ENCODE measurements around the gene SLC8A3.
A peak's percentile ranks its signal among the peaks of the same experiment; 100 is the strongest.

Gene SLC8A3

DNA sequence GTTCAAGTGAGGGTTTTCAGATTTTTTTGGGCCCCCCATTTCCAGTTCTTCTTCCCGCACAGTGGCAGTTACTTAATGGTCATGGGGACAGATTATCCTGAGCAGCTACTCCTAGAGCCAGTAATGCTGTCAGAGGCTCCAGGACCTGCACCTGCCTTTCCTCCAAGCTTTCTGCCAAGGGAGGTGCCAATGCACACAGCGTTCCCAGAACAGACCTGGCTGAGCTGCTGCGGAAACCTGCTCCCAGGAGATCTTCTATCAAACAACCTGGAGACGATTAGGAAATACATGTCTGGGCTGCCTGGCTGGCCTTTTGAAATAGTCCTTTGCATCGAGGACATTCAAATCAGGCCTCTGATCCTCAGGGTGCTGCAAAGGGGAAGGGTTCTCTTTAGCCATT is 120.9 kb downstream of the SLC8A3 start:
- DNase-seq, result no peak

- no peak for DNase-seq
Observed at GRCh38 chr14:70064136-70064865, 124.5 kb downstream of the SLC8A3 start.

GRCh38 chr14:70061108-70061507 is 127.6 kb downstream of the SLC8A3 start:
- DNase-seq, result no peak

DNA sequence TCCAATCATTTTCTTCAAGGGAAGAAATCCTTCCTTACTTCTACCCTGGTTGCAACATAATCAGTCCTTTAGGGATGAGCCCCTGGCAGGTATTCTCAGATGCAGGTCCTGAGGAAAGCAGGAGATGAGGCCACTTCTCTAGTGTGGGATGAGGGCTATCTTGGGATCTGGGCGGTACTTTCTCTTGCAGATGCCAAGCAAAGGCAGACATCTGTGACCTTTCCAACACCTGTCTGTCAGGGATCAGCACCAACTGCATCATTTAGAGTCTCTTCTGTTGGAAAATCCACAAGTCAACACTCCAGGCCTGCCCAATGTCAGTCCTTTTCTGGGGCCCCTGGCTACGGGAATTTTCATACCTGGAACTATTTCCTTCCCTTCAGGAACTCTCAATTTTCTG is 129.2 kb downstream of the SLC8A3 start:
- no peak for DNase-seq

GRCh38 chr14:70057519-70058136 is 131.1 kb downstream of the SLC8A3 start:
- DNase-seq, result no peak

GRCh38 chr14:70052990-70053389 is 135.8 kb downstream of the SLC8A3 start:
- DNase-seq, result no peak

DNA sequence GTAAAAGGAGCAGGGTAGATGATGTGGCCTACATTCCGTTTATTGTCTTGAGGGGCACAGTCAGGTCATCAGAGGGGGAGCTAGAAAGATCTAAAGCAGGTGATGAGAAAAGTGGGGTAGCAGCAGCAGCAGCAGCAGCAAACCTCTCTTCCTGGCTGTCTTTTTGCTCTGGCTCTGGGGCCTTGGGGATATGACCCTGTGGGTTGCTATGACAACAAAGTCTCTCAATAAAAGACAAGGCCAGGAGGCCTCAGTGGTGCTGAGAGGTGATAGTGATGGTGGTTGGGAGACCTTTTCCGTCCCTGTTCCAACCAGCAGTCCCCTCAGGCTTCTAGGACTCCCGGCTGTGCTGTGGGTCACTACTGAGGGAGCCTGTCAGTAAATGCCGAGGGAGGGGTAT is 138.6 kb downstream of the SLC8A3 start:
- no peak for DNase-seq

DNA sequence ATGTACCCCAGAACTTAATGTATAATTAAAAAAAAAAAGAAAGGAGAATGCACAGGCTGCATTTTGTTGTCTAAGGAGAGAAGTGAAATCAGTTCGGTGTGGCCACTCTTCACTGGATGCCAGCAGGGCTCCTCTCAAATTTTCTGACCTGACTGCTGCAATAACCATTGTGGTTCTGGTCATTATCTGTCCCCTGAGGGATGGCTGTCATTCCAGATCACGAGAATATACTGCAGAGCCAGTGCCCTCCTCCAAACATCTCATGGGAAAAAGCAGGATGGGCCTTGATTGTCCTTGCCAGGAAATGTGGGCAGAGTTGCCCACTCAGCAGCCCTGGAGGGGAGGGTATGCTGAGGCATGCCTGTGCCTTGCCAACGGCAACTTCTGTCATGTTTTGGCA is 139.1 kb downstream of the SLC8A3 start:
- DNase-seq, result no peak

GRCh38 chr14:70048313-70048654 is 140.5 kb downstream of the SLC8A3 start:
- DNase-seq, result no peak

- DNase-seq, result no peak
Observed at GRCh38 chr14:70047598-70048312, 141.0 kb downstream of the SLC8A3 start.

GRCh38 chr14:70045844-70046535 is 142.8 kb downstream of the SLC8A3 start:
- peak; percentile 17 for DNase-seq

DNA sequence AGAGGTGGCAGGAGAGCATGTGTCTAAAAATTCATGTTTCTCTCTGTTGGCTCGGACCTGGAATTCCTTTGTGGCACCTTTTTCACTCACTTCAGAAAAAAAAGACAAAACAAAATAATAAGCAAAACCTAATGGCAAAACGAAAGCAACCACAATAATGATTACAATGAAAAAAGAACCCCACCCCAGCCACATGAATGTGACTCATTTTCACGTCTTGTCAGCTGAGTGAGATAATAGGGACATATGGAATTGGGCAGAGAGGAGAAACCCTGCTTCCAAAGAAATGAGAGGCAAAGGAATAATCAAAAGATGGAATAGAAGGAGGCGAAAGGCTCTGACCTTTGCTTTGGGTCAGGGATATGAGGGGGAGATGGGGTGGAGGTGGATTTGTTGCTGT is 143.4 kb downstream of the SLC8A3 start:
- no peak for DNase-seq

DNA sequence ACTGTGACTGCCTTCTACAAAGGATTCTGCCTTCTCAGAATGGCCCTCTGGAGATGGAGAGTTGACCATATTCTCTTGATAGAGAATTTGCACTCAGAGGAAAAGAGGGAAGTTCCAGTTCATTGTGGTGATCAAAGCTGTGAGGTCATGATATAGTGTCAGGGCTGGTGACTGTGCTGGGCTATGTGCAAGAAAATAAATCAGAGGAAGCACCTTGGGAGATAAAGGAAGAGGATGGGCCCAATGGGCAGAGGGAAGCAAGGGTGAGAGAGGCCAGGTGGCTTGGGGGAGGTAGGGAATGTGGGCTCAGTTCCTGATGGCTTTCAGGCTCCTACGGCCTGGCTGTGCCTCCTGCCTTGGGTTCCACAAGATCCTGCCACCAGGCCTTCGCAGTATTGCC is 145.8 kb downstream of the SLC8A3 start:
- no peak for DNase-seq

DNA sequence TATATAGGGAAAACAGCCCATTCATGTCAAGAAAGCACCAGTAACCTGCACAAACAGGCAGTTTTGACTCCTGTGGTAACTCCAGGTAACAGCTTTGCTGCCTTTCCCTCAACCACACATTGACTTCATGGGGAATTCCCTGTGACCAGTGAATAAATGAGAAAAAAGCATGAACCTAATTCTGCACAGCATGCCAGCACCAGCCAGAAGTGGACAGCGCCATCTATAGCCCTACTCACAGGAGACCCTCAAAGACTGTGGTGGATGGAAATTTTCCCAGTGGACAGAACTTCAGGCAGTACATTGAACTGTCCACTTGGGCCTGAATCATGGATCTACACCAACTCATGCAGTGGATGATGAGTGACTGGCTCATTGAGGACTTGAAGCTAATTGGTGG is 152.1 kb downstream of the SLC8A3 start:
- no peak for DNase-seq

DNA sequence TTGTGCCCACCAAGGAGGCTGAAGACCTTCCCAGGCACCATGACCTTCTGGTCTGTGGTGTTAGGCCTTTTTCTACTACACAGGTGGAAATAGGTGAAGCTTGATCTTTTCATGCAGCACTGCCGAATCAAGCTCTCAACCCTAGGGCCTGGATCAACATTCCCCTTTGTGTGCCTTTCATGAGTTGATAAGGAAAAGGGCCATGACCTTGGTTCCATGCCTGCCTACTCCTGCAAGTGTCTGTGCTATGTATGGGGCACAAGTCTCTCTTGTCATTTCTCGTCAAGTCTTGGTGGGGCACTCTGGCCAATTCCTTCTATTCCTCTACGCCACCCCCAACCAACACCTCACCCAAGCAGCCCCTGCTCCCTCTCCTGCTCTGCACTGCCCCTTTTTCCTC is 154.5 kb downstream of the SLC8A3 start:
- DNase-seq, result no peak

DNA sequence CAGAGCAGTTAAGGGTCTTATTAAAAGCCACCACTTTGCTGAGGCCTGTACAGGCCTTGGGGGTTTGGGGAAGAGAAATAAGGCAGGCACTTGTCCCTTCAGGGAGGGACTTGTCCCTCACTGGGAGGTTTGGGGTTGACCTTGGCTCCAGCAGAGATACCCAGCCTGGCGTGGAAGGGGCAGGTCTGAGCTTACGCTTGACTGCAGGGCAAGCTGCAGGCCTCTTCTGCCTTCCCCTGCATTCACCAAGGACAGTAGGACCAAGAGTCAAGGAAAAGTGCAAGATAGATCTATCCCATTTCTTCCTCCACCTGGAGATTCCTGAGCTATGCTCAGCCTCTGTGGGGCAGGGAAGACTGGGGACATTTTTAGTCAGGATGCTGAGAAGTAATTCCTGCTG is 155.2 kb downstream of the SLC8A3 start:
- DNase-seq, result no peak

DNA sequence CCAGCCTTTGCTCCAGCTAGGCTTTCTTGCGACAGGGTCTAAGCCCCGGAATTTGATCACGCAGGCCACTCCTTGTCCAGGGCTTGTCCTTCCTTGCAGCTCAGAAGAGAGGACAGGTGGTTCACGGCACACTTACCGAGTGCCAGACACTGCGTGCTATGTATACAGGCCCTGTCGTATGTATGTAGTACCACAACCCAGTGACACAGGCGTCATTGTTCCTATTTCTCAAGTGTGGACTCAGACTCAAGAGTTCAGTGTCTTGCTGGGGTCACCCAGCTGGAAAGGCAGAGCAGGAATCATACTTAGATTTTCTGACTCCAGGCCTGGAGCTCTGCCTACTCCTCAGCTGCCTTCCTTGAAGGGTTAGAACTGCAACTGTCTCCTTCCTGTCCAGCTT is 155.6 kb downstream of the SLC8A3 start:
- DNase-seq, result no peak

- DNase-seq, result no peak
Observed at GRCh38 chr14:70032447-70032846, 156.3 kb downstream of the SLC8A3 start.

GRCh38 chr14:70032016-70032415 is 156.7 kb downstream of the SLC8A3 start:
- no peak for DNase-seq

DNA sequence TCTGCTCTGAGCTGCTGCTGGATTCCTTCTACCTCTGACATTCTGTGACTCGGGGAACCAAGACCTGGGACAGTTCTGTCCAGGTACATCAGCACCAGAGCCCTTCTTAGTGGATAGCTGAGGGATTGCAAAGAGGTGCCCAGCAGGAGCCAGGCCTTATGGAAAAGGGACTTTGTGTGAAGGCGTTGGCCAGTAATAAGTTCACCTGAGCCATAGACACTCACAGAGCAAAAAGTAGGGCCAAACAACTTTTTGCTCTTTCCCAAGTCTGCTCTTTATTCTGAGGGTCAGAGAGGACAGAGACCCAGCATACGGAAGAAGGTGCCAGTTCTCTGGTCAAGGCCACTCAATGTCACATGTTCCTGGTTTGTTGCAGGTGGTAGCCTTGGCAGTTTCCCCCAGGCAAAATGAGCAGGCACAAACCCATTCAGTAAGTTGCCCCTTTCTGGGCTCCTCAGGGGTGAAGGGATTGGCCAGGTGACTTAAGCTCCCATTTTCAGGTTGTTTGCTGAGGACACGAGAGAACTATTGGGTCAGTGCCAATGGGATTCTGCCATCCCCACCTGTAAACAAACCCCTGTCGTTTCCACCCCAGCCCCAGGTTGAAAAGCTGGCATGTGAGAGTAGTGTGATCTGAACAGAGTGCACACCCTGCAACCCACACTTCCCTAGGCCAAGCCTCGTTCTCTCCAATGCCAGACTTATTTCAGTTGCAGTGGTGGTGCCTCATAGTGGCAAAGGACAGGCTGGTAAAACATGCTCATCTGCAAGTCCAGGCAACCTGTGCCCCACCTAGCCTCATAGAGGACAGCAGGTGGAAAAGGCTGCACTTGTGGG is 159.2 kb downstream of the SLC8A3 start:
- no peak for DNase-seq

DNA sequence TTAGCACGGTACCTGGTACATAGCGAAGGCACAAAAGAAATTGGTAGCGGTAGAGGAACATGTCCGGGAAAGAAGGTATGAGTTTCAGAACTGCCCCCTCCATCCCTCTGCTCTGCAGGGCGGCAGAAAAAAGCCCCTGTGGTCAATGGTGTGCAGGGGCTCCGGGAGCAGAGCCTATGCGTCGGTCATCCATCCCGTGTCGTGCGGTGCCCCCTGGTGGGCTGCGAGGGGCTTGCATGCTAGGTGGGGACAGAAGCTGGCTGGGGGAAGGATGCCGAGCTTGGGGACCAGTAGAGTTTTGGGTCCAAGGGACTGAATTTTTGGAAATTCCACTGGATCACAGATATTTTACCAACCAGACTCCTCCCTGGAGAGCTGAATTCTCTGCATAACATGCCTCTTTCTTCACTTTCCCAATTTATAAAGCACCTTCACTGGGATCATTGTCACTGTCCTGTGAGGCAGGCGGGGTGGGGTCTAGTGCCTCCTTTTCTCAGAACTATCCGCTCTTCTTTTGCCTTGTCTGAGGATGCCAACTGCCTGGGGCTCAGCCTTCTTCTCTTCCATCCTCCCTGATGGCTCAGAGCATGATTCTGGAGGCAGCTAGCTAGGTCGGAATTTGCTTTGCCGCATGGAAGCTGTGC is 160.8 kb downstream of the SLC8A3 start:
- peak; percentile 50 for DNase-seq

DNA sequence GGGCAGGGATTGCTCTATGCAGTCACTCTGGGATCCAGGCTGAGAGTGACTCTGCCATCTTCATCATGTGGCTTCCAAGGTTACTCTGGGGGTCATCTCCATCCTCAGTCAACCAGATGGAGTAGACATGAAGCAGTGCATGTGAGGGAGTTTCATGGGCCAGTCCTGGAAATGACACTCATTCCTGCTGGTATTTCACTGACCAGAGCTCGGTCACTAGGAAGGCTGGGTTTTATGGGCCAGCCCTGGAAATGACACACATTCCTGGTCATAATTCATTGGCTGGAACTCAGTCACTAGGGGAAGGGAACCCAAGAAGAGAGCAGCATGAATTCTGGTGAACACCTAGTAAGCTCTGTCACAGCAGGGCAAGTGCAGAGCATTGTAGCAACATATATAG is 164.9 kb downstream of the SLC8A3 start:
- DNase-seq, result no peak

Data from right kidney (tissue), 1 donor.